H1 (cell line): ENCODE results near the gene MBNL2. TPM values are rescaled to one million over a fixed set of nuclear protein-coding genes. Genes with fewer than 3 reads are reported as not detected.

ENCODE experiments used
- CTCF ChIA-PET: fragments of 300-600 bp; sonication (Branson Sonifier 250); formaldehyde crosslinking; loops from one replicate; lab custom pipeline; 2021; ENCODE audit not compliant: partially characterized antibody; lab: Charles Lee
- POLR2A ChIA-PET: fragments of 300-600 bp; sonication (Branson Sonifier 250); formaldehyde crosslinking; loops from one replicate; lab custom pipeline; 2021; ENCODE audit warnings: inconsistent platforms; ENCODE audit not compliant: partially characterized antibody; lab: Charles Lee
- DNase-seq, 2 experiments: peaks; one replicate each; pipeline versions ENCODE4 v3.0.0 to v3.0.0-alpha.2; 2010 to 2022; ENCODE audit warnings: low spot score in 2 of 2, low read depth in 1 of 2, mixed read lengths in 1 of 2
- FAIRE-seq: peaks from 2 replicates; lab custom pipeline; 2011; peaks lifted over from hg19 to GRCh38; lab: Jason Lieb, UNC
- H2AFZ ChIP-seq: 2 replicates; pipeline ENCODE4 v1.8.1; 2012; ENCODE audit warnings: low read length, inconsistent platforms
- H2AK5ac ChIP-seq: 2 replicates; pipeline ENCODE4 v1.6.1; 2013; ENCODE audit warnings: low read depth, low read length
- H2BK120ac ChIP-seq: replicated peaks from 2 replicates; pipeline ENCODE3; 2013; ENCODE audit warnings: low read depth, low read length, inconsistent platforms
- H2BK12ac ChIP-seq: 2 replicates; pipeline ENCODE4 v1.6.1; 2013; ENCODE audit warnings: low read depth, low read length
- H2BK15ac ChIP-seq: 2 replicates; pipeline ENCODE4 v1.6.1; 2013; ENCODE audit warnings: low read length
- H2BK20ac ChIP-seq: 2 replicates; pipeline ENCODE4 v1.6.1; 2013; ENCODE audit warnings: low read length
- H2BK5ac ChIP-seq: 2 replicates; pipeline ENCODE4 v1.6.1; 2013; ENCODE audit warnings: low read depth, low read length
- H3K14ac ChIP-seq: 2 replicates; pipeline ENCODE4 v1.6.1; 2013; ENCODE audit warnings: inconsistent platforms; ENCODE audit not compliant: insufficient read length
- H3K18ac ChIP-seq: 2 replicates; pipeline ENCODE4 v1.6.1; 2013; ENCODE audit warnings: low read length; ENCODE audit errors: extremely low read depth
- H3K23ac ChIP-seq: 2 replicates; pipeline ENCODE4 v1.6.1; 2013; ENCODE audit warnings: inconsistent platforms; ENCODE audit not compliant: insufficient read length
- H3K23me2 ChIP-seq: 2 replicates; pipeline ENCODE4 v1.6.1; 2013; ENCODE audit warnings: low read depth, low read length
- H3K27ac ChIP-seq: 2 replicates; pipeline ENCODE4 v1.6.1; 2011; ENCODE audit warnings: low read depth, low read length, inconsistent platforms
- H3K27me3 ChIP-seq, 4 experiments: replicated peaks in 1 of 4; 1 replicate in 1 of 4; 2 replicates in 3 of 4; pipeline versions ENCODE4 v1.6.1 to v1.8.1; 2011 to 2013; ENCODE audit warnings: low read length in 3 of 4, mild to moderate bottlenecking in 3 of 4, inconsistent platforms in 2 of 4, mixed read lengths in 2 of 4, moderate library complexity in 1 of 4; ENCODE audit not compliant: control insufficient read depth in 3 of 4, insufficient read depth in 3 of 4; ENCODE audit errors: extremely low read depth in 1 of 4
- H3K36me3 ChIP-seq, 4 experiments: 2 replicates each; pipeline versions ENCODE4 v1.6.1 to v1.8.1; 2011 to 2013; ENCODE audit warnings: mild to moderate bottlenecking in 4 of 4, low read length in 3 of 4, moderate library complexity in 2 of 4, control low read depth in 1 of 4, inconsistent platforms in 1 of 4; ENCODE audit not compliant: insufficient read depth in 4 of 4, control insufficient read depth in 2 of 4
- H3K4ac ChIP-seq: replicated peaks from 2 replicates; pipeline ENCODE3; 2013; ENCODE audit warnings: low read length, low read depth, mixed read lengths, inconsistent platforms; ENCODE audit not compliant: insufficient read length
- H3K4me1 ChIP-seq, 4 experiments: replicated peaks in 1 of 4; 1 replicate in 1 of 4; 2 replicates in 3 of 4; pipeline versions ENCODE4 v1.6.1 to v1.8.1; 2011 to 2013; ENCODE audit warnings: low read length in 3 of 4, inconsistent platforms in 2 of 4, mixed read lengths in 1 of 4; ENCODE audit not compliant: insufficient read depth in 4 of 4, control insufficient read depth in 3 of 4
- H3K4me2 ChIP-seq, 2 experiments: 2 replicates each; pipeline versions ENCODE4 v1.6.1 to v1.8.1; 2011 to 2013; ENCODE audit warnings: low read depth in 2 of 2, low read length in 2 of 2, control low read depth in 1 of 2, inconsistent platforms in 1 of 2, mild to moderate bottlenecking in 1 of 2; ENCODE audit not compliant: insufficient read depth in 1 of 2
- H3K4me3 ChIP-seq, 4 experiments: fragments of 200-600, 300-600 bp in 1 of 4; sonication (generic), shearing (Covaris generic), sonication (Bioruptor Twin) in 1 of 4; 2 replicates each; pipeline versions ENCODE4 v1.5.1 to v1.8.1; 2011 to 2016; ENCODE audit warnings: low read length in 4 of 4, low read depth in 3 of 4, control low read depth in 2 of 4, inconsistent platforms in 2 of 4, mild to moderate bottlenecking in 2 of 4, mixed read lengths in 1 of 4, moderate library complexity in 1 of 4; ENCODE audit not compliant: insufficient read depth in 2 of 4; ENCODE audit errors: extremely low read depth in 1 of 4
- H3K56ac ChIP-seq: replicated peaks from 2 replicates; pipeline ENCODE3; 2013; ENCODE audit warnings: low read depth, mild to moderate bottlenecking, mixed read lengths, low read length, inconsistent platforms; ENCODE audit not compliant: insufficient read length
- H3K79me1 ChIP-seq: 2 replicates; pipeline ENCODE4 v1.6.1; 2013; ENCODE audit warnings: low read depth, low read length, control low read depth
- H3K79me2 ChIP-seq, 2 experiments: 2 replicates each; pipeline versions ENCODE4 v1.6.1 to v1.8.1; 2012 to 2013; ENCODE audit warnings: low read length in 2 of 2, mild to moderate bottlenecking in 2 of 2, inconsistent platforms in 1 of 2; ENCODE audit not compliant: insufficient read depth in 2 of 2, control insufficient read depth in 1 of 2
- H3K9ac ChIP-seq, 4 experiments: replicated peaks in 1 of 4; 1 replicate in 1 of 4; 2 replicates in 3 of 4; pipeline versions ENCODE4 v1.6.1 to v1.8.1; 2011 to 2013; ENCODE audit warnings: low read depth in 3 of 4, low read length in 3 of 4, control low read depth in 2 of 4, mild to moderate bottlenecking in 2 of 4, moderate library complexity in 2 of 4, inconsistent platforms in 1 of 4; ENCODE audit errors: extremely low read depth in 1 of 4
- H3K9me3 ChIP-seq, 2 experiments: 2 replicates each; pipeline versions ENCODE4 v1.6.1 to v1.8.1; 2012 to 2013; ENCODE audit warnings: mild to moderate bottlenecking in 2 of 2, moderate library complexity in 2 of 2, control low read depth in 1 of 2, inconsistent platforms in 1 of 2, low read depth in 1 of 2, low read length in 1 of 2, mixed read lengths in 1 of 2; ENCODE audit not compliant: insufficient read depth in 2 of 2
- H4K20me1 ChIP-seq, 2 experiments: replicated peaks in 1 of 2; 2 replicates each; pipeline versions ENCODE3 to v1.8.1; 2011 to 2013; ENCODE audit warnings: inconsistent platforms in 2 of 2, low read length in 2 of 2, mild to moderate bottlenecking in 1 of 2; ENCODE audit not compliant: insufficient read depth in 2 of 2, control insufficient read depth in 1 of 2
- H4K5ac ChIP-seq: 2 replicates; pipeline ENCODE4 v1.6.1; 2013; ENCODE audit warnings: low read length, low read depth, mixed read lengths, inconsistent platforms; ENCODE audit not compliant: insufficient read length
- H4K8ac ChIP-seq: 2 replicates; pipeline ENCODE4 v1.8.0; 2013; ENCODE audit warnings: mild to moderate bottlenecking, moderate library complexity, low read length, inconsistent platforms; ENCODE audit not compliant: insufficient read depth; ENCODE audit errors: extremely low read depth
- H4K91ac ChIP-seq: replicated peaks from 2 replicates; pipeline ENCODE3; 2013; ENCODE audit warnings: low read length, mixed read lengths, inconsistent platforms; ENCODE audit not compliant: insufficient read length
- MAFK ChIP-seq: IDR thresholded peaks from 2 replicates; pipeline ENCODE4 v1.6.1; 2012; ENCODE audit warnings: low read depth, mild to moderate bottlenecking, improper control_type of control experiment, low read length
- ZNF274 ChIP-seq: IDR thresholded peaks from 2 replicates; pipeline ENCODE4 v1.7.0; 2012; ENCODE audit warnings: low read length, borderline replicate concordance; ENCODE audit errors: extremely low read depth
- polyA plus RNA-seq, 7 experiments: library from polyadenylated mRNA; depleted of rRNA in 3 of 7; stranded (reverse) in 5 of 7; unstranded in 2 of 7; fragments of >200 nt in 5 of 7; fragments of 200-250 nt in 2 of 7; gene quantifications; 1 replicate in 5 of 7; 2 replicates in 1 of 7; 4 replicates in 1 of 7; pipeline versions ENCODE4 v1.2.1 to v1.2.3, GENCODE V29; 2011 to 2013; ENCODE audit warnings: missing spikeins in 2 of 7, mixed read lengths in 2 of 7
- total RNA-seq: library from RNA; stranded (reverse); fragmentation: NEBNext Ultra II Directional; extraction: Animal tissue kit (Norgen Biotek cat#: 25700); gene quantifications from 2 replicates; pipeline ENCODE4 v1.2.1, GENCODE V29; 2021

MBNL2 gene
- total and polyA plus RNA-seq, 2 of the 8 experiments (the other 6 are each of a cell fraction or from before 2014, with no cell fraction given) = 1.0 to 2.6 TPM

DNA sequence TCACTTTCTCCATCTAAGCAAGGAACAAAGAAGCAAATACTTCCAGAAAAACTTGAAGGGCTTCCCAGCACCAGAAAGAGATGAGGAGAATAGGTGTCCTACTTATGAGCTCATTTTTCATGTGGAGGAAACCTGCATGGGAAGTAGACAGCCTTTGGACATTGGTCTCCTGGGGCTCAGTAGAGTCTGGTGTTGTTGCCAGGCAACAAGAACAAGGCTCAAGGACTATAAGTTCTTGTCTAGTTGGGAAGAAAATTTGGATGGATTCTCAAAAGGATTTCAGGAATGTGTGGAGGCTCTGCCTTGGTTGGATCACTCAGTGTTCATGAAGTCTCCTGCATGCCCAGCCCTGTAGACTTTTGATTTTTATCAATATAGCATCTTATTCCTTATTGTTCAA, 84.5 kb downstream of the MBNL2 start:
- no peaks in the 10 kb centered on the region for H3K9me3 ChIP-seq
- no peak for TF ChIP-seq ZNF274
- TF ChIP-seq MAFK = no peak
- H3K23ac ChIP-seq = no peak overlapping the region
- no peak overlapping the region for H3K4me2 ChIP-seq
- no peak overlapping the region for H2BK5ac ChIP-seq
- no peak overlapping the region for H3K4me3 ChIP-seq
- CTCF ChIA-PET = no interaction called here
- no peak overlapping the region for H2AK5ac ChIP-seq
- no peaks in the 10 kb centered on the region for H3K79me1 ChIP-seq
- no peak overlapping the region for H2BK15ac ChIP-seq
- H3K4me1 ChIP-seq = peaks cover 0 to 6% (median 1%) of the 10 kb centered on the region in 4 experiments; a peak in 3 of 7 replicates
- H2BK120ac ChIP-seq = no peak overlapping the region
- POLR2A ChIA-PET = no interaction called here
- no peak overlapping the region for H2AFZ ChIP-seq
- no peaks in the 10 kb centered on the region for H3K36me3 ChIP-seq
- H3K79me2 ChIP-seq = no peaks in the 10 kb centered on the region
- H2BK20ac ChIP-seq = no peak overlapping the region
- H4K20me1 ChIP-seq = no peaks in the 10 kb centered on the region
- no peaks in the 10 kb centered on the region for H3K23me2 ChIP-seq
- H3K27me3 ChIP-seq = no peaks in the 10 kb centered on the region
- H2BK12ac ChIP-seq = no peak overlapping the region
- no peak overlapping the region for H4K5ac ChIP-seq
- H3K14ac ChIP-seq = no peak overlapping the region
- no peak overlapping the region for H4K8ac ChIP-seq
- H3K9ac ChIP-seq = no peak overlapping the region
- FAIRE-seq (no peak), DNase-seq (no peak)
- no peak overlapping the region for H3K18ac ChIP-seq
- H4K91ac ChIP-seq = no peak overlapping the region
- no peak overlapping the region for H3K56ac ChIP-seq
- H3K27ac ChIP-seq = no peak overlapping the region
- H3K4ac ChIP-seq = no peak overlapping the region
